ENCODE results near the gene RAD18. TPM values are rescaled to one million over a fixed set of nuclear protein-coding genes. Genes with fewer than 3 reads are reported as not detected.

Gene RAD18
- total and polyA plus RNA-seq, 4 donors, result 1.2 to 9.0 (median 4.3) TPM

DNA sequence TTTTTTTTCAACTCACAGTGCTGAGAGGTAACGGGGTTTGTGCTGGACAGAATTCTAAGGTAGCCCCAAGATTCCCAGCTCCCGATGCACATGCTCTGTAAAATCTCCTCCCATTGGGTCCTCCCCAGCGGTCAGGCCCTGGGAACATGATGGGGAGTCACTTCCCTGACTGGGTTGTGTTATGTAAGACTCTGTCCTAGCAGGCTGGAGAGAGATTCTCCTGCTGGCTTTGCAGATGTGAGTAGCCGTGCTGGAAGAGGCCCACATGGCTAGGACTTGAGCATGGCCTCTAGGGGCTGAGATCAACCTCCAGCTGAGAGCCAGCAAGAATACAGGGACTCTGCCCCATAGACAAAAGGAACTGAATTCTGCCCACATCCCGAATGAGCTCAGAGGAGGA lies 110.2 kb downstream of the RAD18 start:
- TF ChIP-seq, protein P1, sequence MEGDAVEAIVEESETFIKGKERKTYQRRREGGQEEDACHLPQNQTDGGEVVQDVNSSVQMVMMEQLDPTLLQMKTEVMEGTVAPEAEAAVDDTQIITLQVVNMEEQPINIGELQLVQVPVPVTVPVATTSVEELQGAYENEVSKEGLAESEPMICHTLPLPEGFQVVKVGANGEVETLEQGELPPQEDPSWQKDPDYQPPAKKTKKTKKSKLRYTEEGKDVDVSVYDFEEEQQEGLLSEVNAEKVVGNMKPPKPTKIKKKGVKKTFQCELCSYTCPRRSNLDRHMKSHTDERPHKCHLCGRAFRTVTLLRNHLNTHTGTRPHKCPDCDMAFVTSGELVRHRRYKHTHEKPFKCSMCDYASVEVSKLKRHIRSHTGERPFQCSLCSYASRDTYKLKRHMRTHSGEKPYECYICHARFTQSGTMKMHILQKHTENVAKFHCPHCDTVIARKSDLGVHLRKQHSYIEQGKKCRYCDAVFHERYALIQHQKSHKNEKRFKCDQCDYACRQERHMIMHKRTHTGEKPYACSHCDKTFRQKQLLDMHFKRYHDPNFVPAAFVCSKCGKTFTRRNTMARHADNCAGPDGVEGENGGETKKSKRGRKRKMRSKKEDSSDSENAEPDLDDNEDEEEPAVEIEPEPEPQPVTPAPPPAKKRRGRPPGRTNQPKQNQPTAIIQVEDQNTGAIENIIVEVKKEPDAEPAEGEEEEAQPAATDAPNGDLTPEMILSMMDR (IDR thresholded peaks at IDR 0.05; ENCODE audit: low read depth, low read length, missing input control), result no peak
- TF ChIP-seq GABPA (IDR thresholded peaks at IDR 0.05 in 1 of 2, conservative IDR thresholded peaks at IDR 0.05 in 1 of 2) (no peak), HNF4A (conservative IDR thresholded peaks at IDR 0.05) (no peak), YY1 (IDR thresholded peaks at IDR 0.05) (no peak), SP1 (IDR thresholded peaks at IDR 0.05) (no peak), NR2F2 (IDR thresholded peaks at IDR 0.05) (no peak), RXRA (IDR thresholded peaks at IDR 0.05) (no peak), RAD21 (IDR thresholded peaks at IDR 0.05) (no peak), FOXA2 (IDR thresholded peaks at IDR 0.05) (no peak), HNF4G (IDR thresholded peaks at IDR 0.05) (no peak), JUND (IDR thresholded peaks at IDR 0.05) (no peak), EGR1 (IDR thresholded peaks at IDR 0.05; ENCODE audit: low read depth in 2 of 2) (no peak), FOXA1 (IDR thresholded peaks at IDR 0.05) (no peak), TAF1 (conservative IDR thresholded peaks at IDR 0.05) (no peak)
- TF ChIP-seq, protein P2, sequence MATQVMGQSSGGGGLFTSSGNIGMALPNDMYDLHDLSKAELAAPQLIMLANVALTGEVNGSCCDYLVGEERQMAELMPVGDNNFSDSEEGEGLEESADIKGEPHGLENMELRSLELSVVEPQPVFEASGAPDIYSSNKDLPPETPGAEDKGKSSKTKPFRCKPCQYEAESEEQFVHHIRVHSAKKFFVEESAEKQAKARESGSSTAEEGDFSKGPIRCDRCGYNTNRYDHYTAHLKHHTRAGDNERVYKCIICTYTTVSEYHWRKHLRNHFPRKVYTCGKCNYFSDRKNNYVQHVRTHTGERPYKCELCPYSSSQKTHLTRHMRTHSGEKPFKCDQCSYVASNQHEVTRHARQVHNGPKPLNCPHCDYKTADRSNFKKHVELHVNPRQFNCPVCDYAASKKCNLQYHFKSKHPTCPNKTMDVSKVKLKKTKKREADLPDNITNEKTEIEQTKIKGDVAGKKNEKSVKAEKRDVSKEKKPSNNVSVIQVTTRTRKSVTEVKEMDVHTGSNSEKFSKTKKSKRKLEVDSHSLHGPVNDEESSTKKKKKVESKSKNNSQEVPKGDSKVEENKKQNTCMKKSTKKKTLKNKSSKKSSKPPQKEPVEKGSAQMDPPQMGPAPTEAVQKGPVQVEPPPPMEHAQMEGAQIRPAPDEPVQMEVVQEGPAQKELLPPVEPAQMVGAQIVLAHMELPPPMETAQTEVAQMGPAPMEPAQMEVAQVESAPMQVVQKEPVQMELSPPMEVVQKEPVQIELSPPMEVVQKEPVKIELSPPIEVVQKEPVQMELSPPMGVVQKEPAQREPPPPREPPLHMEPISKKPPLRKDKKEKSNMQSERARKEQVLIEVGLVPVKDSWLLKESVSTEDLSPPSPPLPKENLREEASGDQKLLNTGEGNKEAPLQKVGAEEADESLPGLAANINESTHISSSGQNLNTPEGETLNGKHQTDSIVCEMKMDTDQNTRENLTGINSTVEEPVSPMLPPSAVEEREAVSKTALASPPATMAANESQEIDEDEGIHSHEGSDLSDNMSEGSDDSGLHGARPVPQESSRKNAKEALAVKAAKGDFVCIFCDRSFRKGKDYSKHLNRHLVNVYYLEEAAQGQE (IDR thresholded peaks at IDR 0.05), result no peak
- TF ChIP-seq, protein P3, sequence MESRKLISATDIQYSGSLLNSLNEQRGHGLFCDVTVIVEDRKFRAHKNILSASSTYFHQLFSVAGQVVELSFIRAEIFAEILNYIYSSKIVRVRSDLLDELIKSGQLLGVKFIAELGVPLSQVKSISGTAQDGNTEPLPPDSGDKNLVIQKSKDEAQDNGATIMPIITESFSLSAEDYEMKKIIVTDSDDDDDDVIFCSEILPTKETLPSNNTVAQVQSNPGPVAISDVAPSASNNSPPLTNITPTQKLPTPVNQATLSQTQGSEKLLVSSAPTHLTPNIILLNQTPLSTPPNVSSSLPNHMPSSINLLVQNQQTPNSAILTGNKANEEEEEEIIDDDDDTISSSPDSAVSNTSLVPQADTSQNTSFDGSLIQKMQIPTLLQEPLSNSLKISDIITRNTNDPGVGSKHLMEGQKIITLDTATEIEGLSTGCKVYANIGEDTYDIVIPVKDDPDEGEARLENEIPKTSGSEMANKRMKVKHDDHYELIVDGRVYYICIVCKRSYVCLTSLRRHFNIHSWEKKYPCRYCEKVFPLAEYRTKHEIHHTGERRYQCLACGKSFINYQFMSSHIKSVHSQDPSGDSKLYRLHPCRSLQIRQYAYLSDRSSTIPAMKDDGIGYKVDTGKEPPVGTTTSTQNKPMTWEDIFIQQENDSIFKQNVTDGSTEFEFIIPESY (IDR thresholded peaks at IDR 0.05), result no peak
- TF ChIP-seq, protein P4, sequence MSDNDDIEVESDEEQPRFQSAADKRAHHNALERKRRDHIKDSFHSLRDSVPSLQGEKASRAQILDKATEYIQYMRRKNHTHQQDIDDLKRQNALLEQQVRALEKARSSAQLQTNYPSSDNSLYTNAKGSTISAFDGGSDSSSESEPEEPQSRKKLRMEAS (IDR thresholded peaks at IDR 0.05), result no peak
- TF ChIP-seq, protein P5, sequence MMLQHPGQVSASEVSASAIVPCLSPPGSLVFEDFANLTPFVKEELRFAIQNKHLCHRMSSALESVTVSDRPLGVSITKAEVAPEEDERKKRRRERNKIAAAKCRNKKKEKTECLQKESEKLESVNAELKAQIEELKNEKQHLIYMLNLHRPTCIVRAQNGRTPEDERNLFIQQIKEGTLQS (IDR thresholded peaks at IDR 0.05), result no peak
- no peak for DNase-seq (ENCODE audit: low spot score)
- H3K9ac ChIP-seq (ENCODE audit: low read depth in 1 of 2, low read length in 2 of 2), result no peak overlapping the region
- WGBS, result 94% methylated on average over 5 of the region's 5 CpGs
- H3K4me3 ChIP-seq (ENCODE audit: low read depth in 1 of 3, low read length in 3 of 3), result no peak overlapping the region
- no peak overlapping the region for H3K27ac ChIP-seq (ENCODE audit: low read depth in 1 of 2, low read length in 2 of 2)
- no peaks in the 10 kb centered on the region for H3K36me3 ChIP-seq (ENCODE audit: control insufficient read depth in 4 of 4, insufficient read depth in 3 of 4, low read depth in 1 of 4, low read length in 3 of 4)
- no peaks in the 10 kb centered on the region for H3K4me1 ChIP-seq (ENCODE audit: control insufficient read depth in 4 of 4, insufficient read depth in 4 of 4, low read length in 3 of 4)
- no peaks in the 10 kb centered on the region for H3K27me3 ChIP-seq (ENCODE audit: control insufficient read depth in 4 of 4, insufficient read depth in 4 of 4, low read length in 3 of 4)
- no peaks in the 10 kb centered on the region for H3K9me3 ChIP-seq (ENCODE audit: control insufficient read depth in 4 of 4, low read length in 3 of 4)

Data from liver (tissue), 9 donors.